Panc1 (cell line): ENCODE measurements around the gene OR10A3. TPM values are rescaled to one million over a fixed set of nuclear protein-coding genes. Genes with fewer than 3 reads are reported as not detected.

Experiments used
- ATAC-seq: fragments of 200-7000 bp; cut with Tn5 transposase; 2 replicates; pipeline ENCODE4 v1.9.1; 2020; ENCODE audit warnings: mild to moderate bottlenecking, moderate library complexity
- BruUV-seq: library from RNA; stranded (reverse); fragments of 400-500 nt; replicated peaks from 2 replicates; lab custom pipeline; 2021; lab: Mats Ljungman, UMichigan
- CTCF ChIA-PET: fragments of 300-600 bp; sonication (Branson Sonifier 250); formaldehyde crosslinking; loops from one replicate; lab custom pipeline; 2022; ENCODE audit warnings: antibody characterized with exemption; lab: Charles Lee
- POLR2A ChIA-PET: fragments of 300-600 bp; sonication (Branson Sonifier 250); formaldehyde crosslinking; loops from one replicate; lab custom pipeline; 2022; ENCODE audit warnings: antibody characterized with exemption; lab: Charles Lee
- DNase-seq: peaks from one replicate; pipeline ENCODE4 v3.0.0-alpha.2; 2010; ENCODE audit warnings: low read depth, low spot score
- H3K27ac ChIP-seq: 2 replicates; pipeline ENCODE4 v1.5.1; 2011; ENCODE audit warnings: mild to moderate bottlenecking, low read length, inconsistent platforms
- H3K27me3 ChIP-seq: fragments of 200-500 bp; sonication (Bioruptor generic); 2 replicates; pipeline ENCODE4 v1.6.0; 2014; ENCODE audit warnings: low read length, inconsistent platforms; ENCODE audit not compliant: control insufficient read depth, insufficient read depth
- H3K36me3 ChIP-seq: fragments of 200-500 bp; sonication (Bioruptor generic); 2 replicates; pipeline ENCODE4 v1.5.1; 2014; ENCODE audit warnings: inconsistent platforms, mild to moderate bottlenecking, low read length, moderate library complexity; ENCODE audit not compliant: control insufficient read depth, insufficient read depth
- H3K4me1 ChIP-seq: 2 replicates; pipeline ENCODE4 v1.5.1; 2011; ENCODE audit warnings: inconsistent platforms, mild to moderate bottlenecking, low read length, moderate library complexity; ENCODE audit not compliant: control insufficient read depth, insufficient read depth
- H3K4me3 ChIP-seq, 2 experiments: 2 replicates each; pipeline ENCODE4 v1.5.1; 2011 to 2012; ENCODE audit warnings: low read depth in 2 of 2, low read length in 2 of 2, mild to moderate bottlenecking in 2 of 2, inconsistent platforms in 1 of 2, moderate library complexity in 1 of 2
- H3K9me3 ChIP-seq: fragments of 200-500 bp; sonication (Bioruptor generic); 2 replicates; pipeline ENCODE4 v1.5.1; 2014; ENCODE audit warnings: low read depth, mild to moderate bottlenecking, inconsistent platforms, low read length, moderate library complexity; ENCODE audit not compliant: control insufficient read depth, insufficient read depth
- CTCF ChIP-seq: fragments of 450-650 bp; IDR thresholded peaks from 2 replicates; pipeline ENCODE4 v1.5.1; 2017; ENCODE audit warnings: mild to moderate bottlenecking
- POLR2AphosphoS5 ChIP-seq: IDR thresholded peaks from 2 replicates; pipeline ENCODE4 v1.6.1; 2012; ENCODE audit warnings: mild to moderate bottlenecking, low read depth, low read length, moderate library complexity
- SIN3A ChIP-seq: IDR thresholded peaks from 2 replicates; pipeline ENCODE4 v1.6.1; 2012; ENCODE audit warnings: low read depth, mild to moderate bottlenecking, low read length, moderate library complexity, borderline replicate concordance; ENCODE audit not compliant: insufficient read depth
- TCF7L2 ChIP-seq: IDR thresholded peaks from 2 replicates; pipeline ENCODE4 v1.6.1; 2011; ENCODE audit warnings: mild to moderate bottlenecking, low read depth, low read length, inconsistent platforms
- in situ Hi-C: cut with HindIII; loops from 2 replicates; pipeline ENCODE4 v1.10.0; 2016; ENCODE audit warnings: low sequenced_read_pairs, low pct_unique_long_range_greater_than_20kb
- intact Hi-C: fragments of 100-400 bp; cut with micrococcal nuclease; formaldehyde crosslinking; loops from one replicate; pipeline ENCODE4 v1.10.0; 2022; ENCODE audit not compliant: unreplicated experiment
- total RNA-seq: library from RNA; stranded (reverse); gene quantifications from one replicate; pipeline ENCODE4 v1.2.1, GENCODE V29; 2021; ENCODE audit not compliant: unreplicated experiment
- TF ChIP-seq, protein P1 (sequence below), 2 experiments: IDR thresholded peaks; 2 replicates each; pipeline ENCODE4 v1.6.1; 2011 to 2012; ENCODE audit warnings: low read depth in 2 of 2, control low read depth in 1 of 2, low read length in 1 of 2, mild to moderate bottlenecking in 1 of 2, moderate library complexity in 1 of 2; ENCODE audit not compliant: insufficient read depth in 1 of 2

The OR10A3 gene
- total RNA-seq, 1 experiment from 2014 or later, result not detected

- BruUV-seq, result no TSS peak
- in situ Hi-C loops (no loop called here), intact Hi-C loops (no loop called here)
- ATAC-seq (no peak), DNase-seq (no peak)
- TF ChIP-seq TCF7L2 (no peak), SIN3A (no peak), POLR2AphosphoS5 (no peak), CTCF (no peak)
- TF ChIP-seq, protein P1, sequence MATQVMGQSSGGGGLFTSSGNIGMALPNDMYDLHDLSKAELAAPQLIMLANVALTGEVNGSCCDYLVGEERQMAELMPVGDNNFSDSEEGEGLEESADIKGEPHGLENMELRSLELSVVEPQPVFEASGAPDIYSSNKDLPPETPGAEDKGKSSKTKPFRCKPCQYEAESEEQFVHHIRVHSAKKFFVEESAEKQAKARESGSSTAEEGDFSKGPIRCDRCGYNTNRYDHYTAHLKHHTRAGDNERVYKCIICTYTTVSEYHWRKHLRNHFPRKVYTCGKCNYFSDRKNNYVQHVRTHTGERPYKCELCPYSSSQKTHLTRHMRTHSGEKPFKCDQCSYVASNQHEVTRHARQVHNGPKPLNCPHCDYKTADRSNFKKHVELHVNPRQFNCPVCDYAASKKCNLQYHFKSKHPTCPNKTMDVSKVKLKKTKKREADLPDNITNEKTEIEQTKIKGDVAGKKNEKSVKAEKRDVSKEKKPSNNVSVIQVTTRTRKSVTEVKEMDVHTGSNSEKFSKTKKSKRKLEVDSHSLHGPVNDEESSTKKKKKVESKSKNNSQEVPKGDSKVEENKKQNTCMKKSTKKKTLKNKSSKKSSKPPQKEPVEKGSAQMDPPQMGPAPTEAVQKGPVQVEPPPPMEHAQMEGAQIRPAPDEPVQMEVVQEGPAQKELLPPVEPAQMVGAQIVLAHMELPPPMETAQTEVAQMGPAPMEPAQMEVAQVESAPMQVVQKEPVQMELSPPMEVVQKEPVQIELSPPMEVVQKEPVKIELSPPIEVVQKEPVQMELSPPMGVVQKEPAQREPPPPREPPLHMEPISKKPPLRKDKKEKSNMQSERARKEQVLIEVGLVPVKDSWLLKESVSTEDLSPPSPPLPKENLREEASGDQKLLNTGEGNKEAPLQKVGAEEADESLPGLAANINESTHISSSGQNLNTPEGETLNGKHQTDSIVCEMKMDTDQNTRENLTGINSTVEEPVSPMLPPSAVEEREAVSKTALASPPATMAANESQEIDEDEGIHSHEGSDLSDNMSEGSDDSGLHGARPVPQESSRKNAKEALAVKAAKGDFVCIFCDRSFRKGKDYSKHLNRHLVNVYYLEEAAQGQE (IDR thresholded peaks at IDR 0.05; ENCODE audit: insufficient read depth in 1 of 2, low read depth in 2 of 2, low read length in 1 of 2), result no peak
- CTCF ChIA-PET, result no interaction called here
- Histone ChIP-seq H3K9me3 (peaks cover 10% of the 10 kb centered on the region; the same call in 1 of the 2 replicates), H3K27me3 (peaks cover under 1% of the 10 kb centered on the region; the same call in 1 of the 2 replicates), H3K36me3 (no peaks in the 10 kb centered on the region), H3K27ac (no peak overlapping the region), H3K4me3 (no peak overlapping the region), H3K4me1 (no peaks in the 10 kb centered on the region)
- POLR2A ChIA-PET, result no interaction called here
Measured at GRCh38 chr11:7944123-7944522, 2.6 kb upstream of the OR10A3 start.

GRCh38 chr11:7941146-7941545 lies 362 bp downstream of the OR10A3 start:
- H3K27ac ChIP-seq, result no peak overlapping the region
- H3K4me3 ChIP-seq, result no peak overlapping the region
- no peak for ATAC-seq
- H3K36me3 ChIP-seq, result no peaks in the 10 kb centered on the region
- intact Hi-C loops (no loop called here), in situ Hi-C loops (no loop called here)
- POLR2A ChIA-PET, result no interaction called here
- no peaks in the 10 kb centered on the region for H3K4me1 ChIP-seq
- DNase-seq, result no peak
- CTCF ChIA-PET, result no interaction called here
- TF ChIP-seq TCF7L2 (no peak), POLR2AphosphoS5 (no peak), SIN3A (no peak), CTCF (no peak)
- TF ChIP-seq, protein P1 (IDR thresholded peaks at IDR 0.05; ENCODE audit: insufficient read depth in 1 of 2, low read depth in 2 of 2, low read length in 1 of 2), result no peak
- H3K27me3 ChIP-seq, result no peaks in the 10 kb centered on the region; the same call in 1 of the 2 replicates
- no TSS peak for BruUV-seq
- peaks cover 10% of the 10 kb centered on the region; the same call in 1 of the 2 replicates for H3K9me3 ChIP-seq
